Upper lobe of left lung (tissue), 4 donors: ENCODE data around the gene WLS.

ENCODE experiments used
- CTCF ChIP-seq, 6 experiments: fragments of 450-650 bp in 4 of 6; fragments of 200-600 bp in 2 of 6; sonication (generic) in 2 of 6; IDR thresholded peaks; one replicate each; pipeline ENCODE4 v1.5.1; 2016 to 2019; ENCODE audit warnings: antibody characterized with exemption in 6 of 6
- POLR2A ChIP-seq, 4 donors: fragments of 450-650 bp; IDR thresholded peaks; one replicate each; pipeline ENCODE4 v1.5.1; 2016 to 2017; ENCODE audit warnings: antibody characterized with exemption in 4 of 4, mild to moderate bottlenecking in 2 of 4

DNA sequence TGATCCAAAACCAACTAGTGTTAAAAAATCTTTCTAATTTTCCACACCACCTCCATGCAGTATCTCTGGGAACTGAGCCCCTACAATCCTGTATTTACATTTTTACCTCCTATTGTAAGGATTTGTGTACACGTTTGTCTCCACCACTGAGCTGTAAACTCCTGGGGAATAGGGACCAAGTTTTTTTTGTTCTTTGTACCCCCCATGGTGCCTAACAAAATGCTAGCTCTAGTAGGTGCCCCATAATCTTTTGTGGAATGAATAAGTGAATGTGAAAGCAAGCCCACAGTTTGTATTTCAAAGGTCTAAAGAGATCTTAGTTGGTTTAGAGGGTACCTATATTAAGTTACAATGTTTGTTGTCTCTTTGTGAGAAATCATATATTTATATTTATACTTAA is 879 bp upstream of the WLS start:
- TF ChIP-seq POLR2A (IDR thresholded peaks at IDR 0.05) (no peak), CTCF (IDR thresholded peaks at IDR 0.05) (no peak)
